Retinal pigment epithelial cell (primary cell): ENCODE measurements around the gene SSH2.

ENCODE experiments used
- DNase-seq: peaks from one replicate; pipeline ENCODE4 v3.0.0-alpha.2; 2010; ENCODE audit warnings: low read depth
- H3K4me3 ChIP-seq: 2 replicates; pipeline ENCODE4 v1.5.1; 2011; ENCODE audit warnings: mild to moderate bottlenecking, low read length, control low read depth, moderate library complexity
- TF ChIP-seq, protein P1 (sequence below): conservative IDR thresholded peaks from 2 replicates; pipeline ENCODE4 v1.5.1; 2011; ENCODE audit warnings: low read depth, low read length, control low read depth, inconsistent platforms

Gene SSH2

GRCh38 chr17:29625037-29625750, 304.8 kb downstream of the SSH2 start:
- TF ChIP-seq, protein P1, sequence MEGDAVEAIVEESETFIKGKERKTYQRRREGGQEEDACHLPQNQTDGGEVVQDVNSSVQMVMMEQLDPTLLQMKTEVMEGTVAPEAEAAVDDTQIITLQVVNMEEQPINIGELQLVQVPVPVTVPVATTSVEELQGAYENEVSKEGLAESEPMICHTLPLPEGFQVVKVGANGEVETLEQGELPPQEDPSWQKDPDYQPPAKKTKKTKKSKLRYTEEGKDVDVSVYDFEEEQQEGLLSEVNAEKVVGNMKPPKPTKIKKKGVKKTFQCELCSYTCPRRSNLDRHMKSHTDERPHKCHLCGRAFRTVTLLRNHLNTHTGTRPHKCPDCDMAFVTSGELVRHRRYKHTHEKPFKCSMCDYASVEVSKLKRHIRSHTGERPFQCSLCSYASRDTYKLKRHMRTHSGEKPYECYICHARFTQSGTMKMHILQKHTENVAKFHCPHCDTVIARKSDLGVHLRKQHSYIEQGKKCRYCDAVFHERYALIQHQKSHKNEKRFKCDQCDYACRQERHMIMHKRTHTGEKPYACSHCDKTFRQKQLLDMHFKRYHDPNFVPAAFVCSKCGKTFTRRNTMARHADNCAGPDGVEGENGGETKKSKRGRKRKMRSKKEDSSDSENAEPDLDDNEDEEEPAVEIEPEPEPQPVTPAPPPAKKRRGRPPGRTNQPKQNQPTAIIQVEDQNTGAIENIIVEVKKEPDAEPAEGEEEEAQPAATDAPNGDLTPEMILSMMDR = no peak
- H3K4me3 ChIP-seq = no peak overlapping the region
- DNase-seq = no peak

GRCh38 chr17:29624586-29624985, 305.4 kb downstream of the SSH2 start:
- no peak overlapping the region for H3K4me3 ChIP-seq
- TF ChIP-seq, protein P1 = no peak
- no peak for DNase-seq

DNA sequence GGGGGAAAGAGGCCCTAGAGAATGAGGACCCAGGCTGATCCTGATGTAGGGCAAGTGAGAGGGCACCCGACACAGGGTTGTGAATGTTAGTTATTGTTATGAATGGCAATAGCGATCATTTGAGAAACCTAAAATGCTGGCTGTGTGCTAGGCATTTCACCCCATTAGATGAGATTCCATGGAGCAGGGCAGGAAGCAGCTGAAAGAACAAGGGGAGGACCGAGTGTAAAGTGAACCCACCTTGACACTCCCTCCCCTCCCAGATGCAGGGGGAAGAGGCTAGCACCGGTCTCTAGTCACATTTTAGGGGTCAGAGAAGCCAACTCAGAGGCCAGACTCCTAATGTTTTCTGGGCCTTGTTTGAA, 306.8 kb downstream of the SSH2 start:
- TF ChIP-seq, protein P1 = no peak
- no peak for DNase-seq
- peak overlapping the region; percentile 68 for H3K4me3 ChIP-seq

GRCh38 chr17:29622337-29623282, 307.4 kb downstream of the SSH2 start, which contains the start of gene CORO6:
Gene CORO6, minus strand, starts transcription at chr17:29622912. Its CDS starts 1,491 bp downstream, at chr17:29621421.
- TF ChIP-seq, protein P1 = no peak
- no peak for DNase-seq
- peak within 1 kb of the TSS; percentile 68 for H3K4me3 ChIP-seq

DNA sequence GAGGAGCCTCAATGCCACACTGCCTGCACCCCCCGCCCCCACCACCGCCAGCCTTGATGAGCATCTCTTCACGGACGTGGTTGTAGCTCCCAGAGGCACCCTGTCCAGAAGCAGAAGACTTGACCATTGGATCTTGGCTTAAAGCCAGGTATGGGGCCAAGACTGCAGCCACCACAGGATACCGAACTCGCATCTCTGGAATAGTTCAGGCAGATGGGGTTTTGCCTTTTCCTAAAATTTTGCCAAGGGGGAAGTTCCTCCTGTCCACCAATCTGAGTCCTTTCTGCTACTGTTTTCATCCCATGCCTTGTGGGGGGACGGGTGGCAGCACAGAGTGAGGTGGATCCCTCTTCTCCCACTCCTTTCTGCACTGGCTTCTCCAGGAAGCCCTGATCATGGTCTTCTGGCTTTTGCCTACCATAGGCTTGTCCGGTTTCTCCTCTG, 308.3 kb downstream of the SSH2 start:
- H3K4me3 ChIP-seq = peak overlapping the region; percentile 68
- TF ChIP-seq, protein P1 = no peak
- DNase-seq = no peak

DNA sequence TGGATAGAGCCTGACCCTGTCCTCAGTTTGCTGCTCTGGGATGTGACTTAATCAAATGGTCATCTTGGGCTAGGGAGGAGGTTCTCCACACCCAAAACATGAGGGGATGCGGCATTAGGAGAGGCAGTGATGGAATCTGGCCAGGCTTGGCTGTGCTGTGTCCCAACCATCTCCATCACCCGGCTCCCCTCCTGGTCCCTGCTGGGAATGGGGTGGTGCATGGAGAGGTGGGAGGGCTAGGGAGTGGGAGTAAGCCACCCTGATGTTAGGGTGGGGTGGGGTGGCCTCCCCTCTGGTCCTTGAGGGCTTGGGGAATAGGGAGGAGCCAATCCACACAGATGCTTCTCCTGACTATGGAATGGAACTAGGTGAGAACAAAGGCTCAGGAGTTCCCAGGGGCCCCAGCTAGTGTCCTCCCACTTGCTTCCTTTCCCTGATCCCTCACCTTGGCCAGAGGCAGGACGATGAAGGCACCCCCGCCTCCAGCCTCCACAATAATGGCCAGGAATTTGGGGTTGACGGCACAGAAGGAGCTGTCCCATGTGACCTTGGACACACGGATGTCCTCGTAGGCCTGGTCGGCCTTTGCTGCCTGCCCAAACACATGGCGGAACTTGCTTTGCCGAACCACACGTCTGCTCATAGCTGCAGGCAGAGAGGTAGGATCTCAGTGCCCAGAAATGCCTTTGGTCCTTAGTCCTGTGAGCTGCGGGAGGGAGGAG, 309.1 kb downstream of the SSH2 start:
- TF ChIP-seq, protein P1 = no peak

More for the DNA sequence above, 309.1 kb downstream of the SSH2 start:
- no peak overlapping the region for H3K4me3 ChIP-seq
- no peak for DNase-seq
